Prostate gland (tissue), 2 donors: ENCODE measurements around the gene CCL27. TPM values are rescaled to one million over a fixed set of nuclear protein-coding genes. Genes with fewer than 3 reads are reported as not detected.

Experiments
- DNase-seq: peaks from one replicate; pipeline ENCODE4 v3.0.0-alpha.2; 2019; ENCODE audit warnings: low spot score
- H3K27ac ChIP-seq, 2 donors: fragments of 200-600 bp; sonication (generic); 2 replicates each; pipeline ENCODE4 v1.5.1; 2017 to 2019
- H3K27me3 ChIP-seq: fragments of 200-600 bp; sonication (generic); replicated peaks from 2 replicates; pipeline ENCODE4 v1.5.1; 2019; ENCODE audit not compliant: insufficient read depth
- H3K36me3 ChIP-seq, 2 donors: fragments of 200-600 bp; sonication (generic); 1 replicate in 1 of 2; 2 replicates in 1 of 2; pipeline versions ENCODE4 v1.5.1 to v1.8.1; 2017 to 2019
- H3K4me1 ChIP-seq: fragments of 200-600 bp; sonication (generic); replicated peaks from 2 replicates; pipeline ENCODE4 v1.5.1; 2019
- H3K4me3 ChIP-seq, 2 donors: fragments of 200-600 bp; sonication (generic); 2 replicates each; pipeline ENCODE4 v1.5.1; 2017 to 2019
- H3K9me3 ChIP-seq: fragments of 200-600 bp; sonication (generic); 2 replicates; pipeline ENCODE4 v1.5.1; 2017
- CTCF ChIP-seq, 4 experiments: fragments of 200-600 bp in 2 of 4; fragments of 450-650 bp in 2 of 4; sonication (generic) in 2 of 4; IDR thresholded peaks; 1 replicate in 3 of 4; 2 replicates in 1 of 4; pipeline ENCODE4 v1.5.1; 2016 to 2019; ENCODE audit warnings: antibody characterized with exemption in 4 of 4, mild to moderate bottlenecking in 2 of 4, moderate library complexity in 2 of 4
- POLR2A ChIP-seq: fragments of 450-650 bp; IDR thresholded peaks from one replicate; pipeline ENCODE4 v1.6.1; 2016; ENCODE audit warnings: antibody characterized with exemption, mild to moderate bottlenecking
- POLR2AphosphoS5 ChIP-seq: sonication (generic); formaldehyde crosslinking; IDR thresholded peaks from one replicate; pipeline ENCODE4 v1.6.1; 2017; ENCODE audit warnings: antibody characterized with exemption
- WGBS: methylation state at CpG from one replicate; pipeline ENCODE4 v1.1.5; 2018; 5-methylcytosine and 5-hydroxymethylcytosine counted together
- intact Hi-C: fragments of 100-400 bp; cut with DNase I; formaldehyde crosslinking; loops from one replicate; pipeline ENCODE4 v1.14.2; 2022
- total RNA-seq, 2 donors: library from RNA; depleted of rRNA; stranded (reverse); fragments of >200 nt; gene quantifications; one replicate each; pipeline ENCODE4 v1.1.0, GENCODE V29; 2016

Gene CCL27
- total RNA-seq, 2 donors from 2014 or later: not detected

GRCh38 chr9:34665067-34665380 is 2.6 kb upstream of the CCL27 start:
- Histone ChIP-seq H3K27ac (peak overlapping the region; percentile 96 to 99), H3K27me3 (no peaks in the 10 kb centered on the region), H3K4me3 (peak overlapping the region; percentile 63 to 84), H3K4me1 (peaks cover 7% of the 10 kb centered on the region), H3K9me3 (no peaks in the 10 kb centered on the region), H3K36me3 (no peaks in the 10 kb centered on the region)
- 2% methylated on average over 18 of the region's 26 CpGs for WGBS
- no peak for DNase-seq
- intact Hi-C loops: loop anchor here (5.0 kb wide), 1 partner anchor 37 kb away; no protein-coding TSS in a partner anchor
- TF ChIP-seq POLR2AphosphoS5 (no peak), POLR2A (peak; percentile 16), CTCF (IDR thresholded peaks at IDR 0.05) (peak in 1 of 4 experiments; percentile 34)

DNA sequence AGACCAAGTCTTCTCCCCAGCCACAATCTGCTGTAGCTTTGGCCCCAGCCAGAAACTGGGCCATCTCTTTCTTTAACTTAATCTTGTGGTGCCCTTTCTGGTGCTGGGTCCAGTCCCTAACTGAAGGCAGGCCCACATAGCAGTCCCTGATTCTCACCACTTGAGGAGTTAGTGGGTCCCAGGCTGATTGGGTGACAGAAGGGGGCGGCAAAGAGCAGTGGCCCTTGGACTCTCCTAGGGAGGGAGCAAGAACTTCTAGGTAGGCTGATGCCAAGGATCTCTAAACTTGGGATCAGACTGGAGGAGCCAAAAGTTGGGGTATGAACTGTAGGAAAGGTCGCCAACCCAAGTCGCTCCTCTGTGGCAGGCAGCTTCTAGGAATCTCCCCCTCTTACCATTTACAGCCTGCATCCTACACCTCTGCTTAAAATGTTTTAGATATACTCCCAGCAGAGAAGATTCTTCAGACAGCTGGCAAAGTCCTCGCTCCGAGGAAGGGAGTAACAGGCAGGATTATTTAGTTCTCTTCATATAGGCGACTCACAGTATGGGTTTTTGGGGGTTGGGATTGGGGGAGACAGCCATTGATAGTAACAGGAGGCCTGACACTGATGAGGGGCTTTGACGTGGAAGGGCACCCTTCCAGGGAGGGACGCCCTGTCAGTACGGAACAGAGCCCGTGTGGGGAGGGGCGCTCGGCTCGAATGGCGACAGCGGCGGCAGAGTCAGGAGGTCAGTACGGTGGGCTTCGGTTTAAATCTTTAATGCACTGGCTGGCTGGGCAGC is 2.0 kb upstream of the CCL27 start:
- Histone ChIP-seq H3K36me3 (no peaks in the 10 kb centered on the region), H3K27me3 (no peaks in the 10 kb centered on the region), H3K4me1 (peaks cover 7% of the 10 kb centered on the region), H3K4me3 (peak overlapping the region; percentile 63 to 84), H3K27ac (peak overlapping the region; percentile 96 to 99), H3K9me3 (no peaks in the 10 kb centered on the region)
- WGBS: 25% methylated on average over 11 of the region's 18 CpGs
- TF ChIP-seq CTCF (IDR thresholded peaks at IDR 0.05) (peak; percentile 19 to 72 (median 50)), POLR2AphosphoS5 (peak; percentile 25), POLR2A (no peak)
- DNase-seq: peak; percentile 65
- intact Hi-C loops: loop anchor here (5.0 kb wide), 1 partner anchor 38 kb away; no protein-coding TSS in a partner anchor

GRCh38 chr9:34663303-34663605 is 797 bp upstream of the CCL27 start:
- H3K27ac ChIP-seq: no peak overlapping the region
- no peak for TF ChIP-seq CTCF (IDR thresholded peaks at IDR 0.05)
- no peak for TF ChIP-seq POLR2AphosphoS5
- no peak for TF ChIP-seq POLR2A
- DNase-seq: no peak
- no peaks in the 10 kb centered on the region for H3K36me3 ChIP-seq
- H3K4me3 ChIP-seq: no peak overlapping the region
- no peaks in the 10 kb centered on the region for H3K9me3 ChIP-seq
- no peaks in the 10 kb centered on the region for H3K27me3 ChIP-seq
- intact Hi-C loops: no loop called here
- H3K4me1 ChIP-seq: peaks cover 7% of the 10 kb centered on the region

- WGBS: 69% methylated on average over 6 of the region's 8 CpGs
- H3K4me1 ChIP-seq: peaks cover 4% of the 10 kb centered on the region
- no peak overlapping the region for H3K27ac ChIP-seq
- intact Hi-C loops: no loop called here
- TF ChIP-seq POLR2A (no peak), CTCF (IDR thresholded peaks at IDR 0.05) (no peak), POLR2AphosphoS5 (no peak)
- H3K4me3 ChIP-seq: no peak overlapping the region
- no peak for DNase-seq
- no peaks in the 10 kb centered on the region for H3K36me3 ChIP-seq
- no peaks in the 10 kb centered on the region for H3K27me3 ChIP-seq
- H3K9me3 ChIP-seq: no peaks in the 10 kb centered on the region
These were observed 2.7 kb downstream of the CCL27 start for GRCh38 chr9:34659592-34660253.

DNA sequence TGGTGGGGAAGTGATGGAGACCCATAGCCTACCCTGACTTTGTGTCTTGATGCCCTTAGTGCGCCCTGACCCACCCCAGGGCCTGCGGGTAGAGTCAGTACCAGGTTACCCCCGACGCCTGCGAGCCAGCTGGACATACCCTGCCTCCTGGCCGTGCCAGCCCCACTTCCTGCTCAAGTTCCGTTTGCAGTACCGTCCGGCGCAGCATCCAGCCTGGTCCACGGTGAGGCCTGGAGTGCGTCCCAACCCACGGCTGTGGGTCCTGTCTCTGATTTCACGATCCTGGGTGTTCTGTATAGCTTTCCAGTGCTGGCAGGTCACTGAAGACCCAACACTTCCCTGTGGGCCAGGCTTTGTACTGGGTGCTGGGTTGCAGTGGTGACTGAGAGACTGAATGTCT is 4.0 kb downstream of the CCL27 start:
- TF ChIP-seq CTCF (IDR thresholded peaks at IDR 0.05) (no peak), POLR2AphosphoS5 (no peak), POLR2A (no peak)
- intact Hi-C loops: no loop called here
- Histone ChIP-seq H3K4me3 (no peak overlapping the region), H3K36me3 (no peaks in the 10 kb centered on the region), H3K4me1 (peaks cover 15% of the 10 kb centered on the region), H3K27ac (no peak overlapping the region), H3K9me3 (no peaks in the 10 kb centered on the region), H3K27me3 (no peaks in the 10 kb centered on the region)
- DNase-seq: no peak
- WGBS: 90% methylated on average over 14 of the region's 14 CpGs
